IMR-90 (cell line): ENCODE measurements around the gene DPP10. TPM values are rescaled to one million over a fixed set of nuclear protein-coding genes. Genes with fewer than 3 reads are reported as not detected.

Experiments used
- ATAC-seq: fragments of 200-7000 bp; cut with Tn5 transposase; 2 replicates; pipeline ENCODE4 v1.9.1; 2020; ENCODE audit warnings: low read depth, mild to moderate bottlenecking, moderate library complexity
- BruUV-seq: library from RNA; stranded (reverse); fragments of 400-500 nt; replicated peaks from 2 replicates; lab custom pipeline; 2021; lab: Mats Ljungman, UMichigan
- CTCF ChIA-PET: fragments of 300-600 bp; formaldehyde crosslinking; extraction: SDS; loops from one replicate; lab custom pipeline; 2021; ENCODE audit warnings: antibody characterized with exemption; lab: Yijun Ruan, JAX
- POLR2A ChIA-PET: fragments of 300-600 bp; sonication (Branson Sonifier 250); formaldehyde crosslinking; loops from one replicate; lab custom pipeline; 2022; ENCODE audit warnings: antibody characterized with exemption; ENCODE audit not compliant: unreplicated experiment; lab: Charles Lee
- DNase-seq: peaks from one replicate; pipeline ENCODE4 v3.0.0; 2013
- H2AFZ ChIP-seq: replicated peaks from 2 replicates; pipeline ENCODE3; 2013; ENCODE audit warnings: low read length, mild to moderate bottlenecking; ENCODE audit not compliant: poor library complexity
- H2AK5ac ChIP-seq: 2 replicates; pipeline ENCODE4 v1.6.1; 2013; ENCODE audit warnings: low read depth, low read length, inconsistent platforms
- H2AK9ac ChIP-seq: replicated peaks from 2 replicates; pipeline ENCODE3; 2013; ENCODE audit warnings: mild to moderate bottlenecking, low read depth, low read length, moderate library complexity; ENCODE audit not compliant: poor library complexity
- H2BK120ac ChIP-seq: 2 replicates; pipeline ENCODE4 v1.6.1; 2013; ENCODE audit warnings: low read depth, low read length, inconsistent platforms
- H2BK15ac ChIP-seq: 3 replicates; pipeline ENCODE4 v1.6.1; 2013; ENCODE audit warnings: low read depth, low read length, inconsistent platforms
- H2BK20ac ChIP-seq: 2 replicates; pipeline ENCODE4 v1.6.1; 2013; ENCODE audit warnings: low read depth, mild to moderate bottlenecking, inconsistent platforms, low read length, moderate library complexity
- H2BK5ac ChIP-seq: 2 replicates; pipeline ENCODE4 v1.6.1; 2013; ENCODE audit warnings: mild to moderate bottlenecking, low read depth, low read length, inconsistent platforms; ENCODE audit not compliant: poor library complexity, severe bottlenecking
- H3K14ac ChIP-seq: replicated peaks from 2 replicates; pipeline ENCODE4 v1.6.1; 2013; ENCODE audit warnings: low read depth, low read length, inconsistent platforms
- H3K18ac ChIP-seq: 2 replicates; pipeline ENCODE4 v1.6.1; 2013; ENCODE audit warnings: low read depth, low read length, control low read depth
- H3K23ac ChIP-seq: 2 replicates; pipeline ENCODE4 v1.6.1; 2013; ENCODE audit warnings: low read depth, low read length, inconsistent platforms
- H3K27ac ChIP-seq: 2 replicates; pipeline ENCODE4 v1.5.1; 2013; ENCODE audit warnings: mild to moderate bottlenecking, control low read depth, low read length; ENCODE audit not compliant: insufficient read depth
- H3K27me3 ChIP-seq: 2 replicates; pipeline ENCODE4 v1.6.1; 2013; ENCODE audit warnings: low read length; ENCODE audit not compliant: control insufficient read depth, insufficient read depth
- H3K36me3 ChIP-seq: 2 replicates; pipeline ENCODE4 v1.6.1; 2013; ENCODE audit warnings: low read length, mixed read lengths; ENCODE audit not compliant: control insufficient read depth, insufficient read depth
- H3K4ac ChIP-seq: 2 replicates; pipeline ENCODE4 v1.6.1; 2013; ENCODE audit warnings: low read depth, low read length, inconsistent platforms
- H3K4me1 ChIP-seq: 2 replicates; pipeline ENCODE4 v1.6.1; 2013; ENCODE audit warnings: low read length, mixed read lengths; ENCODE audit not compliant: control insufficient read depth, insufficient read depth
- H3K4me2 ChIP-seq: 2 replicates; pipeline ENCODE4 v1.6.1; 2013; ENCODE audit warnings: low read depth, mild to moderate bottlenecking, control low read depth, low read length, moderate library complexity
- H3K4me3 ChIP-seq: 2 replicates; pipeline ENCODE4 v1.5.1; 2013; ENCODE audit warnings: low read depth, mild to moderate bottlenecking, control low read depth, low read length, moderate library complexity; ENCODE audit not compliant: insufficient read depth
- H3K56ac ChIP-seq: 2 replicates; pipeline ENCODE4 v1.6.1; 2013; ENCODE audit warnings: low read length, inconsistent platforms; ENCODE audit not compliant: insufficient read depth; ENCODE audit errors: extremely low read depth
- H3K79me1 ChIP-seq, 2 experiments: 2 replicates each; pipeline ENCODE4 v1.6.1; 2013; ENCODE audit warnings: low read length in 2 of 2, inconsistent platforms in 1 of 2, low read depth in 1 of 2
- H3K9ac ChIP-seq: 2 replicates; pipeline ENCODE4 v1.6.1; 2013; ENCODE audit warnings: low read depth, low read length, control low read depth
- H3K9me1 ChIP-seq: 2 replicates; pipeline ENCODE4 v1.6.1; 2013; ENCODE audit warnings: low read length, inconsistent platforms; ENCODE audit not compliant: insufficient read depth
- H3K9me3 ChIP-seq: 2 replicates; pipeline ENCODE4 v1.6.1; 2013; ENCODE audit warnings: low read length; ENCODE audit not compliant: control insufficient read depth, insufficient read depth
- H4K20me1 ChIP-seq: 2 replicates; pipeline ENCODE4 v1.6.1; 2013; ENCODE audit warnings: low read length, inconsistent platforms; ENCODE audit not compliant: insufficient read depth
- H4K5ac ChIP-seq: 2 replicates; pipeline ENCODE4 v1.6.1; 2013; ENCODE audit warnings: mild to moderate bottlenecking, low read depth, low read length, control low read depth
- H4K8ac ChIP-seq, 2 experiments: 2 replicates each; pipeline ENCODE4 v1.6.1; 2013; ENCODE audit warnings: low read depth in 2 of 2, low read length in 2 of 2, control low read depth in 1 of 2, inconsistent platforms in 1 of 2
- H4K91ac ChIP-seq: 2 replicates; pipeline ENCODE4 v1.6.1; 2013; ENCODE audit warnings: low read depth, low read length, inconsistent platforms; ENCODE audit not compliant: insufficient read depth
- NFE2L2 ChIP-seq: fragments of 150-350 bp; IDR thresholded peaks from 2 replicates; pipeline ENCODE4 v1.6.1; 2016; ENCODE audit warnings: low read depth, mild to moderate bottlenecking, low read length
- dilution Hi-C: fragments of 300-500 bp; cut with HindIII; formaldehyde crosslinking; loops from one replicate; pipeline ENCODE4 v1.14.3; 2018; ENCODE audit warnings: low sequenced_read_pairs; ENCODE audit not compliant: unreplicated experiment
- in situ Hi-C: fragments of 300-500 bp; cut with MboI; formaldehyde crosslinking; loops from 3 replicates; pipeline ENCODE4 v1.14.3; 2019; ENCODE audit warnings: low sequenced_read_pairs, inconsistent platforms, mixed read lengths
- intact Hi-C: fragments of 100-400 bp; cut with micrococcal nuclease; formaldehyde crosslinking; loops from 2 replicates; pipeline ENCODE4 v1.10.0; 2022
- polyA plus RNA-seq, 3 experiments: library from polyadenylated mRNA; depleted of rRNA; stranded (reverse); fragments of >200 nt; gene quantifications; 2 replicates each; pipeline ENCODE4 v1.2.3, GENCODE V29; 2012; ENCODE audit warnings: low replicate concordance in 1 of 3
- total RNA-seq: library from RNA; depleted of rRNA; stranded (reverse); fragments of >200 nt; gene quantifications from 2 replicates; pipeline ENCODE4 v1.2.3, GENCODE V29; 2012

DPP10 gene
- total and polyA plus RNA-seq, 2 of the 4 experiments (the other 2 are of a cell fraction) = not detected

GRCh38 chr2:115105966-115106365 is 663.5 kb downstream of the DPP10 start:
- ChIA-PET CTCF (no interaction called here), POLR2A (no interaction called here)
- Histone ChIP-seq H4K8ac (no peak overlapping the region), H3K23ac (no peak overlapping the region), H3K4me2 (no peak overlapping the region), H2BK20ac (no peak overlapping the region), H2AK9ac (no peak overlapping the region), H3K4ac (no peak overlapping the region), H4K91ac (no peak overlapping the region), H3K9me1 (no peaks in the 10 kb centered on the region), H3K79me1 (no peaks in the 10 kb centered on the region), H3K4me1 (no peaks in the 10 kb centered on the region), H2BK5ac (no peak overlapping the region), H2AFZ (no peak overlapping the region), H3K27me3 (no peaks in the 10 kb centered on the region), H3K27ac (no peak overlapping the region), H4K20me1 (no peaks in the 10 kb centered on the region), H3K9ac (no peak overlapping the region), H3K9me3 (peaks cover 2% of the 10 kb centered on the region; the same call in 1 of the 2 replicates), H2BK120ac (no peak overlapping the region), H2BK15ac (no peak overlapping the region), H3K4me3 (no peak overlapping the region), H3K56ac (no peak overlapping the region), H3K36me3 (no peaks in the 10 kb centered on the region), H2AK5ac (no peak overlapping the region), H3K18ac (no peak overlapping the region), H3K14ac (no peak overlapping the region), H4K5ac (no peak overlapping the region)
- in situ Hi-C loops = no loop called here
- dilution Hi-C loops = no loop called here
- no peak for DNase-seq
- intact Hi-C loops = no loop called here
- ATAC-seq = no peak
- BruUV-seq = no TSS peak
- no peak for TF ChIP-seq NFE2L2
